ENCODE data around the gene DGLUCY.
"Not testable (repeated sequence)": the region's sequence is repeated elsewhere in the genome, so short reads cannot be mapped to it uniquely, and the experiment has no call there.

Gene DGLUCY

DNA sequence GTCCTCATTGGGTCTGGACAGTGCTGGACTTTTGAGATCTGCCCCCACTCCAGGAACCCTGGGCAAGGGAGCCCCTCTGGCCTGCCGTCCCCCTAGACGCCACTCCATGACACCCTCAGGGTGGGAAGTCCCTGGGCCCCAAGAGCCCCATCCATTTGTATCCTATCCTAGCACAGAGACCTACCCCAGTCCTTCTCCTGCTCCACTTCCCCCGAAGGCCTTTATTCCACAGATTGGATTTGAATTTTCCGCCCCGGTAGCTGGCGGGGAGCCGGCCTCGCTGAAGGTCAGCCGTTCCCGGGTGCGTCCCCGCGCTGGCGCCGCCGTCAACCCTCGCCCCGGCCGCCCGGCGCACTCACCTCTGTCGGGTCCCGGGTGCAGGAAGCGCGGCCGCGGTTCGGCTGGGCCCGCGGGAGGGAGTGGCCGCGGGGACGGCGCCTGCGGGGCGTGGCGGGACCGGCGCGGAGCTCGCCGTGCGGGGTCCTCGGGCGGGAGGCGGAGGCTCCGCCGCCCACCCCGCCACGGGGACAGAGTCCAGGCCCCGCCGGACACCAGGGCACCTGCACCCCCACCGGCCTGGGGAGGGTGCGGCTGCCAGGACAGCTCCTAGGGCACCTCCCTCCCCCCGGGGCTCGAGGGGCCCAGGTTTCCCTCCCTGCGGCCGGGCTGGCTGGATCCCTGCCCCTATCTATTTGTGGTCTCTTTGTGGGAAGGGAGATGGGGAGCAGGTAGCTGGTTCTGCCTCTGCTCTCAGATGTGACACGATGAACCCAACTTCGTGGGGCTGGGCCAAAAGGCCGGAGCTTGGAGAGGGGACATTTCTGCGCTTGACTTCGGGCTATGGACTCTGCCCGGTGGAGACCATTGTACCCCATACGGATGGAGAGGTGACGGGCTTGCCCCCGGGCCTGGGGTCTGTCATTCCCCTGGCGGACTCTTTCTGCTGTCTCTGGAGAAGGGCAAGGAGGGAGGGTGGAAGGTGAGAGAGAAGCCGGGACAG is 150.6 kb downstream of the DGLUCY start:
- peak in 2 of 6 experiments; percentile 32 to 46 for DNase-seq

DNA sequence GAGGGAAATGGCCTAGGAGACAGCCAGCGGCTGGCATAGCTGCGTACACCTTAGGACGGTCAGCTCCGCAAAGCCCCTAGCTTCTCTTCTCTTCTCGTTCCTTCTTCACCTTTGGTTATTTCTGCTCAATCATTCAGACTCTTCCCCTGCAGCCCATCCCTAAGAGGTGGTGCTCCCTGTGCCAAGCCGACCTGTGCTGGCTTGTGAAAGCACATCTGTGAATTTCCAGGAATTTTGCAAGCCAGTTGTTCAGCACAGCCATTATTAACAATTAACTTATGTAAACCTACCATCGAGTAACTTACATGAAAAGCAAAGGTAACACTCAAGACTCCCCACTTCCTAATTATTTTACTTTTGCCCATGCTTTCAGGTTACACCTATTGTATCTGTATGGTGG is 151.5 kb downstream of the DGLUCY start:
- no peak for DNase-seq

DNA sequence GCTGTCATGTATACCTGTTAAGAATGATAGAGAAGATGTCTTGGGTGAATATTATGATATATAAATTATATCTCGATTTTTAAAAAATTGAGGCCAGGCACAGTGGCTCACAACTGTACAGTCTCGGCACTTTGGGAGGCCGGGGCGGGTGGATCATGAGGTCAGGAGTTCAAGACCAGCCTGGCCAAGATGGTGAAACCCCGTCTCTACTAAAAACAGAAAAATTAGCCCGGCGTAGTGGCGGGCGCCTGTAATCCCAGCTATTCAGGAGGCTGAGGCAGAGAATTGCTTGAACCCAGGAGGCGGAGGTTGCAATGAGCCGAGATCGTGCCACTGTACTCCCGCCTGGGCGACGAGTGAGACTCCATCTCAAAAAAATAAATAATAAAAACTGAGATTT is 152.4 kb downstream of the DGLUCY start:
- DNase-seq = not testable (repeated sequence)

DNA sequence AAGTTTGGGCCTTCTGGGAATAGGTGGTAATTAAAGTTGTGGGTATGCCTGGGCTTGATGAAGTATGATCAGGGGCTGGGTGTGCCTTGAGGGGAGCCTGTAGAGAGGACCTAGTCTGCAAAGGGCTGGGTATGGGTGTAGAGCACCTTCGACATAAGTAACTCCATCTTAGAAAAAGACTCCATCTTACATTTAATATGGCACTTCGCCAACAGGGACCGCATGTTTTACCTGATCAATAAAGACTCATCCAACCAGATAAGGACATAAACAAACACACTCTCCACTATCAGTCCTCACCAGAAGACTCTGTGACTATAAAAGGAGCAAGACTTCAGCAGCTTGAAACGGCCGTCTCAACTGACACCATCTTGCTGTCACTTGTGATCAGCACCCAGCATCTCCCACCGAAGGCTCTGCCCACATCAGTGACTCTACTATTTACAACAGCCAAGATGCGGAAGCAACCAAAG is 154.1 kb downstream of the DGLUCY start:
- DNase-seq = no peak

DNA sequence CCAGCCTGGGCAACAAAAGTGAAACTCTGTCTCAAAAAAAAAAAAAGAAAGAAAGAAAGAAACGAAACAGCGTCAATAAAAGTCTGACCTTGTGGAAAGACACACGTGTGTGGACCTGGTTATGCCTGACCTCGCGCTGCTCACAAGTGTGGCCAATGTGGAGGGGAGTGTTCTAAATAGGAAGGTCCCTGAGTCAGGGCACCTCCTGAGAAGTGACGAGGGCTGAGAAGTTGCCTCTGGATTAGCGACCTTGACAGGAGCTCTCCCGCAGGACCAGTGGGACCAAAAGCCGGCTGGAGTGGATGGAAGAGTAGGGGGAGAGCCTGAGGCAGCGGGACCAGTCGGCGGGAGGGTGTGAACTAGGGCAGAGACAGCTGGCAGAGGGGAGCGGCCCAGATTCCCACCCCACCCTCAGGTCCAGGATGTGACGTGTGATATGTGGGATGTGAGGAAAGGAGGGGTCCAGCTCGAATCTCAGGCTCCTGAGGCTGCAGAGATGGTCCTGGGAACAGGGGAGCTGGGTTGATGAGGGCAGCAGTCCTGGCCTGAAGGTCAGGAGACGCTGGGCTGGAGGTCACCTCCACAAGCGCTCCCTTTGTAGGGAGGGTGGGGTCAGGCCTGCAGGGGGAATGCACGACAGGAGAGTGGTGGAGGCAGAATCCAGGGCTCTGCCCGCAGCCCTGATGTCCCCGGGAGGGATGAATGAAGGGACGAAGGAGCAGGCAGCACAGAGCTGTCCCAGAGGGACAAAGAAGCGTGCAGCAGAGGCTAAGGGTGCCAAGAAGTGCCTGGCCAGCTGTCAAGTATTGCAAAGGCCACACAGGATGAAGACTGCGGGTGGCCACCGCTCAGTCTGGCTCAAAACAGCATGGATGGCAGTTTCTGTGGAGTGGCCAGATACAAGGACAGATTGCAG is 155.5 kb downstream of the DGLUCY start:
- DNase-seq = no peak

DNA sequence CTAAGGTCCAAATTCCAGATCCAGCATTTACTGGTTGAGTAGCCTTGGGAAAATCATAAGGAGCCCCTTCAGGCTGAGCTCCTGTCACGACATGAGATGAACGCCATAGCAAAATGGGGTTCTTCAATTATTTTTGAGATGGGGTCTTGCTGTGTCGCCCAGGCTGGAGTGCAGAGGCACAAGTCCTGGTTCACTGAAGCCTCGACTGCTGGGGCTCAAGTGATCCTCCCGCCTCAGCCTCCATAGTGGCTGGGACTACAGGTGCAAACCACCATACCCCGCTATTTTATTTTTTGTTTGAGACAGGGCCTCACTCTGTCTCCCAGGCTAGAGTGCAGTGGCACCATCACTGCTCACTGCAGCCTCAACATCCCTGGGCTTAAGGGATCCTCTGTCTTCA is 156.3 kb downstream of the DGLUCY start:
- no peak for DNase-seq

DNA sequence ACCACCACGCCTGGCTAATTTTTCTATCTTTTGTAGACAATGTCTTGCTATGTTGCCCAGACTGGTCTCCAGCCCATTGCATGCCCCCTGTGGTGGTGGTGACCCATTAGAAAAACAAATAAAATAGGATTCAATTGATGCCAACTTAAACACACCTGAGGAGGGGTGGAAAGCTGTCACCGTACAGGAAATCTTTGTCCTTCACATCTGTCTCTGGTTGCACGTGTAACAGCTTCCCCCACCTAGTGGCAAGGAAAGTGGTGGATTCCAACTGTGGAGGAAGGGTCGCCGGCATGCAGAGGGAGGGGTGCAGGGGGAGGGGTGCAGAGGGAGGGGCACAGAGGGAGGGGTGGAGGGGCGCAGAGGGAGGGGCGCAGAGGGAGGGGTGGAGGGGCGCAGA is 156.7 kb downstream of the DGLUCY start:
- no peak for DNase-seq

DNA sequence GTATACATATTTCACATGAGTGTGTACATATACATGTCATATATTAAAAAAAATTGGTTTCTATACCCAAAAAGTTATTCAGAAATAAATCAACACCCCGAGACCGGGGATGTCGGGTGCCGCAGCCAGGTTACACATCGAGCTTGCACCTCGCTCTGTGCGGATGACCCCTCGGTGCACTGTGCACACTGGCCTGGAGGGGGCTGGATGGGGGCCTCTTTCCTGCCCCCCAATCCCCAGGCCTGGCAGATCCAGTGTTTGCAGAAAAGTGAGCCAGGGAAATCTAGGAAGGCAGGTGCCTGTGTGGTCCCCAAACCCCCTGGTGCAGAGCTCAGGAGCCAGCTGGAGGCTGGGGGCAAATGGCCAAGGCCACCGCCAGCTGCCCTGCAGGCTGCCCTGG is 157.8 kb downstream of the DGLUCY start:
- no peak for DNase-seq

DNA sequence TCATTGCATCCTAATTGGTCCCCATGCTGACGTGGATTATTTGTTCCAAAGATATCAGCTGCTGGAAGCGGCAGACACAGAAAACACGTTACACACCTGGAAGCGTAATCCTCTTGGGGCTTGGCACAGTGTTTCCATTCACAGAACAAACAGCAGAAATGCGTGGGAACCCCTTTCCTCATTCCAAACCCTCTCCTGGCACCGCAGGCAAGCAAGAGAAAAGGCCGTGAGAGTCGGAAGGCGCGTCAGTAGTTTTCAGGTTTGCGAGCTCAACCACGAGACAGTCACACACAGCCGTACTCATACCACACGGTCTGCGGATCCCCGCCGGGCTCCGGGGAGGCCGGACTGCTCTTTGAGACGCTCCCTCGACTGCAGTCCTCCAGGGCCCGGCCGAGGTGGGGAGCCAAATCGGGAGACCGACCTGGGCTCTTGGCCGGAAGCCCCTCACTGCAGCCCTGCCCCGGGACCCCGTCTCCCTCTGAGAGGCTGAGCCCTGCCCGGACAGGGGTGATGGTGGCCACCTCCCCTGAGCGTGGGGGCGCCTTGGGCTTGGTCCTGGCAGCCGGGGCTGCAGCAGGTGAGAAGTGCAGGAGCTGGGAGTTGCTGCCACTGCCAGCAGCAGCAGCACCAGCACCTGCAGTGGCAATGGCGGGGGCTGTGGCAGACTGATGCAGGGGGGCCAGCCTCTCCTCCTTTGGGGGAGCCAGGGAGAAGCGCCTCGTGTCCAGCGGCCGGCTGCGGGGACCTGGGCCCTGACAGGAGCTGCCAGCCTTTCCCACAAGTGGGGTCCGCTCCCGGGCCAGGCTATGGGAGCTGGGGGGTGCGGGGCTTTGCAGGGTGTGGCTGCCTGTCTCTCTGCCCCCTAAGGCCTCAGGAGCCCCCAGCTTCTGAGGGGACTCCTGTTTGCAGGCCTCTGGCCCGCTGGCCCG is 158.7 kb downstream of the DGLUCY start:
- no peak for DNase-seq

DNA sequence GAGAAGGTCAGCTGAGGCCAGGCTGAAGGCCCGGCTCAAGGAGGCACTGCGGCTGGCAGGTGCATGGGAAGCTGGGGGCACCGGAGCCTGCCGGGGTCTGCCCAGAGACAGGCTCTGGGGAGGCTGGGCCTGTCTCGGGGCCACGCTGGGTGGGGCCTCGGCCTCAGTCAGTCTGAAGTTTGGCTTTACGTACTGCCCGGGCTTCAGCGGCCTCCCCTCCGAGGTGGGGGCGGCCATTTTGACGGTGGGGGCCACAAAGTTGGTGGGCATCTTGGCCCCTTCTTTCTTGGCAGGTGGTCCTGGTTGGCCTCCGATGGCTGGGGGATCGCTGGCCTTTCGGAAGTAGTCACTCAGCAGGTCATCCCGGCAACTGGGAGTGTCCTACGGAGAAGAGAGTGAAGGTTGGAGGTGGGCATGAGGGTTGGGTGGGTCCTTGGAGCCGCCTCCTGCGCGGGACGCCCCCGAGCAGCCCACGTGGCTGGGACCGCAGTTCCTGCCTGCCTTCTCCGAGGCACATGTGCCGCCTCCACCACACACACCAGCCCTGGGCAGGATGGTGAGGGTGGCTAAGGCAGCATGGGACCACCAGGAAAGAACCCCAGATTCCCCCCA is 159.5 kb downstream of the DGLUCY start:
- DNase-seq = no peak

DNA sequence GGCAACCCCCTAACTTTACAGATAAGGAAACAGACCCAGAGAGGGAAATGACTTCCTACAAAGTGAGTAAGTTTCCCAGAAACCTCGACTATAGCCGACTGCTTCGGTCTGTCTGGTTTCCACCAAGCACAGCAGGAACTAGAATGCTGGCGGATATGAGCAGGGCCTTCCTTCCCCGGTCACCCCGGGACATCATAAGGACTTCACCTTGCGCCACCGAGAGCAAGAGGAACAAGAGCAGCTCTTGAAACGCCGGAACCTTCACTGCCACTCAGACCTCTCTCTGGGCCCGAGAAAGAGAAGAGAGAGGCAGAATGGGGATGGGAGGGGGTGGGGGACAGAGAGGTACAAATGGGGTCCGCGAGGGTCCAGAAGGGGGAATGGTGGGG is 160.0 kb downstream of the DGLUCY start:
- no peak for DNase-seq

DNA sequence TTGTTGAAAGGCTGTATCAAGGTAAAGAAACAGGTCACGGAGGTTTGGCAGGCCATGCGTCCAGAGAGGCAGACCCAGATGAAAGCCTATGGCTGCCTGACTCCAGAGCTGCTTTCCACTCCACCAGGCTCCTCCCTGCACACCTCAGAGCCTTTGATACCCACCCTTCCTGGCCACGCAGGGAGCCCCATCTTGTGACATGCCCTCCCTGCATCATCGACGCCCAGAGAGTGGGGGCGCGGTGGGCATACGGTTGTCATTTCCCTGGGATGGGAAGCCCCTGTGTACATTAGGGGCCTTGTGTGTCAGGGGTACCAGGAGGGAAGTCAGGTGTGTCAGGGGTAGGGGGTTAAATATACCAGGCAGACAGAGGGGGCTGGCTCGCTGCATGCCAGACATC is 160.9 kb downstream of the DGLUCY start:
- no peak for DNase-seq
